Mammary epithelial cell (primary cell): ENCODE results near the gene ELP1.

Source experiments
- EZH2 ChIP-seq: IDR thresholded peaks from 2 replicates; pipeline ENCODE4 v1.6.1; 2012; ENCODE audit warnings: low read length, inconsistent platforms, borderline replicate concordance
- TF ChIP-seq, protein P1 (sequence below), 2 donors: IDR thresholded peaks in 1 of 2; conservative IDR thresholded peaks in 1 of 2; 2 replicates each; pipeline ENCODE4 v1.5.1; 2011 to 2012; ENCODE audit warnings: inconsistent platforms in 2 of 2, low read length in 2 of 2, mild to moderate bottlenecking in 2 of 2, control low read depth in 1 of 2, low read depth in 1 of 2; ENCODE audit not compliant: insufficient read depth in 1 of 2; ENCODE audit errors: extremely low read depth in 1 of 2

DNA sequence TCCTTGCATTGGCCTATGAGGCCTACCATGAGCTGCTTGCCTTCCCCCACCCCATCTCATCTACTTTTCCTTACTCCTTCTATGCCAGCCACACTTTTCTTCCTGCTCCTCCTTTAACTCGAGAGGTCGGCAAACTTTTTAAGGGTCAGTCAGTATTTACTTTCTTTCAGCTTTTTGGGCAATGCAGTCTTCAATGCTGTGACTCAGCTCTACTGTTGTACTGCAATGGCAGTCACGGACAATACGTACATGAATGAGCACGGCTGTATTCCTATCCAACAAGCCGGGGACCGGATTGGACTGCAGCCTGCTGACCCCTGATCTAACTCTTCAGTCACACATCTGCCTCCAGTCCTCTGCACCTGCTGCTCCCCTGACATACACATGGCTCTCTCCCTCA is 72.5 kb downstream of the ELP1 start:
- TF ChIP-seq, protein P1, sequence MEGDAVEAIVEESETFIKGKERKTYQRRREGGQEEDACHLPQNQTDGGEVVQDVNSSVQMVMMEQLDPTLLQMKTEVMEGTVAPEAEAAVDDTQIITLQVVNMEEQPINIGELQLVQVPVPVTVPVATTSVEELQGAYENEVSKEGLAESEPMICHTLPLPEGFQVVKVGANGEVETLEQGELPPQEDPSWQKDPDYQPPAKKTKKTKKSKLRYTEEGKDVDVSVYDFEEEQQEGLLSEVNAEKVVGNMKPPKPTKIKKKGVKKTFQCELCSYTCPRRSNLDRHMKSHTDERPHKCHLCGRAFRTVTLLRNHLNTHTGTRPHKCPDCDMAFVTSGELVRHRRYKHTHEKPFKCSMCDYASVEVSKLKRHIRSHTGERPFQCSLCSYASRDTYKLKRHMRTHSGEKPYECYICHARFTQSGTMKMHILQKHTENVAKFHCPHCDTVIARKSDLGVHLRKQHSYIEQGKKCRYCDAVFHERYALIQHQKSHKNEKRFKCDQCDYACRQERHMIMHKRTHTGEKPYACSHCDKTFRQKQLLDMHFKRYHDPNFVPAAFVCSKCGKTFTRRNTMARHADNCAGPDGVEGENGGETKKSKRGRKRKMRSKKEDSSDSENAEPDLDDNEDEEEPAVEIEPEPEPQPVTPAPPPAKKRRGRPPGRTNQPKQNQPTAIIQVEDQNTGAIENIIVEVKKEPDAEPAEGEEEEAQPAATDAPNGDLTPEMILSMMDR (conservative IDR thresholded peaks at IDR 0.05 in 1 of 2, IDR thresholded peaks at IDR 0.05 in 1 of 2; ENCODE audit: extremely low read depth in 1 of 2, insufficient read depth in 1 of 2, low read depth in 1 of 2, low read length in 2 of 2) = no peak
- TF ChIP-seq EZH2 = no peak
